ENCODE measurements around the gene TEX38.
"Not testable (repeated sequence)": the region's sequence is repeated elsewhere in the genome, so short reads cannot be mapped to it uniquely, and the experiment has no call there.

- TF ChIP-seq CTCF (IDR thresholded peaks at IDR 0.05 in 2 of 3, conservative IDR thresholded peaks at IDR 0.05 in 1 of 3; ENCODE audit: control insufficient read depth in 2 of 3, extremely low read depth in 1 of 3, insufficient read depth in 1 of 3, low read depth in 3 of 3, low read length in 3 of 3); POLR2A (IDR thresholded peaks at IDR 0.05; ENCODE audit: low read depth, low read length); ZNF384 (IDR thresholded peaks at IDR 0.05; ENCODE audit: borderline replicate concordance, low read depth, low read length); SMARCA5 (IDR thresholded peaks at IDR 0.05); CHD2 (IDR thresholded peaks at IDR 0.05; ENCODE audit: borderline replicate concordance, low read depth, low read length); RB1 (IDR thresholded peaks at IDR 0.05; ENCODE audit: borderline replicate concordance); CBFB (IDR thresholded peaks at IDR 0.05; ENCODE audit: low read depth); NFIC (IDR thresholded peaks at IDR 0.05; ENCODE audit: low read depth, low read length); ZBTB40 (IDR thresholded peaks at IDR 0.05; ENCODE audit: borderline replicate concordance): not testable (repeated sequence)
Observed at GRCh38 chr1:46694676-46695075, 23.0 kb downstream of the TEX38 start.

Measured in GM12878 (cell line).